Hematopoietic multipotent progenitor cell treated with erythropoietin and hydrocortisone succinate and interleukin-3 and kit ligand, for 17 days (in vitro differentiated cells): ENCODE results near the gene CLASP2.

Source experiments
- DNase-seq: peaks from one replicate; pipeline ENCODE4 v3.0.0-alpha.2; 2015; ENCODE audit warnings: low spot score

CLASP2 gene

DNA sequence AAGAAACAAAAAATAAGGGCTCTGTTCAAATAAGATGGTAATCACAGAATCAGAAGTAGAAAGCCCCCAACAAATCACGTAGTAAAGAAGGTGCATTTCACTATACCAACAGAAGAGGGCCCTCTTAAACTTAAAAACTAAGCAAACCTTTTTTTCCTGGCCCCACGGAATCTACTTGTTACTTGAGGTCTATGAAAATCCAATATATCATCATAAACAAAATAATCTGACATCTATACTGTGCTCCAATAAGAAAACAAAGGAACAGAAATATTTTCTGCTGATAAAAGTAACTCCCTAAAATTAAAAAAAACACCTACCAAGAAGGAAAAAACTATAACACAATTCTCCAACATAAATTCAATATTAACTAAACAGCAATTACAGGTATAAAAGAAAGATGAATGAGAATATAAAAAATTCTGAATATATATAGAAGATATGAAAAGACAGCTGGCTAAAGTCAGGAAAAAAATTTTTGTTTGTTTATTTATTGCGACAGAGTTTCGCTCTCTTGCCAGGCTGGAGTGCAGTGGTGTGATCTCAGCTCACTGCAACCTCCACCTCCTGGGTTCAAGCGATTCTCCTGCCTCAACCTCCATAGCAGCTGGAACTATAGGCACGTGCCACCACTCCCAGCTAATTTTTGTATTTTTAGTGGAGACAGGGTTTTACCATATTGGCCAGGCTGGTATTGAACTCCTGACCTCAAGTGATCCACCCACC lies 81.8 kb downstream of the CLASP2 start:
- peak; percentile 9 for DNase-seq

DNA sequence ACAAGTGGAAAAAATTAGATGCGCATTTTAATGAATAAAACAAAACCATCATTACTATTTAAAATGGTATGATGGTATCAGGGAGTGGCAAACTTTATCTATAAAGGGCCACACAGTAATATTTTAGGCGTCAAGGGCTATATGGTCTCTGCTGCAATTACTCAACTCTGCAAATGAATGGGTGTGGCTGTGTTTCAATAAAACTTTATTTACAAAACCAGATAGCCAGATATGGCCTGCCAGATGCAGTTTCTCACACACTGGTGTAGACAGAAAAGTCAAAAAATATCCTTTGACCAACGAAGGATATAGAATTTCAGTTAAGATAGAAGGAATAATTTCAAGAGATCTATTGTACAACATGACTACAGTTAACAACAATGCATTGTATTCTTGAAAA lies 83.8 kb downstream of the CLASP2 start:
- no peak for DNase-seq

GRCh38 chr3:33629219-33629618 lies 88.8 kb downstream of the CLASP2 start:
- no peak for DNase-seq

- DNase-seq: no peak
These were observed 93.3 kb downstream of the CLASP2 start for GRCh38 chr3:33624756-33625155.

GRCh38 chr3:33613041-33613440 lies 105.0 kb downstream of the CLASP2 start:
- no peak for DNase-seq

GRCh38 chr3:33612607-33613006 lies 105.4 kb downstream of the CLASP2 start:
- no peak for DNase-seq

DNA sequence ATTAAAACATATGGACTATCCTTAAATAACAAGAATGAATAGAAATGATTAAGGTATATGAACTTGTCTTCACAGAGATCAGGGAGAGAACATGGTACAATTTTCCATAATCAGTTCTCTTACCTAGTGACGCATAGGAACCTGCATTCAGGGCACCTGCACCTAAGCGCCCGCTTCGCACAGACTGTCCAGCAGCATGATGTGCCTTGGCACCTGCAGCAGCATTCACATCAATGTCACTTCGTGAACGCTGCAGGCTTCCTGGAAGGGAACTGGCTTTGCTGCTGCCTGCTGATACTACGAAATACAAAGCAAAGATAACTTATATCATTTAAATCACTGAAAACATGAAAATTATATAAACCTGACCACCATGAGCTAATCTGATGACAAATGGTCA lies 115.2 kb downstream of the CLASP2 start:
- no peak for DNase-seq

DNA sequence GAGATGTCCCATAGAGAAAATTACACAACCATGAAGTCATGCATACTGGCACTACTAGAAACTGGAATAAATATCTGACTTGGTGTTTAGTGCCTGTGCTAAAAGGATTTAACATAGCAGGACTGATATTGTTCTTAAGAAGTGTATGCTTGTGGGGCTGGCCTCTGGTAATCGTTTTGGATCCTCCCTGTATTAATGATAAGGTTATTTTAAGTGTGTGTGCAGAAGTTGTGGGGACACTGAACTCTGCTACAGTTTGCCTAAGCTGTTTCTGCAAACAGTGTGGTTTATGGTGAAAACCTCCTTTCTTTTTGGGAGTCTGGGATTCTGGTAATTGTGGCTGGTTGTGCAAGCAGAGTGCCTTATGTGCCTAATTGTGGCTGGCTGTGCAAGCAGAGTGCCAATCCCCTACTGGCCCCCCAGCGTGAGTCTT lies 120.8 kb downstream of the CLASP2 start:
- no peak for DNase-seq

- no peak for DNase-seq
These were observed 125.1 kb downstream of the CLASP2 start for GRCh38 chr3:33592999-33593398.

- DNase-seq: no peak
These were observed 127.5 kb downstream of the CLASP2 start for GRCh38 chr3:33590541-33590940.

DNA sequence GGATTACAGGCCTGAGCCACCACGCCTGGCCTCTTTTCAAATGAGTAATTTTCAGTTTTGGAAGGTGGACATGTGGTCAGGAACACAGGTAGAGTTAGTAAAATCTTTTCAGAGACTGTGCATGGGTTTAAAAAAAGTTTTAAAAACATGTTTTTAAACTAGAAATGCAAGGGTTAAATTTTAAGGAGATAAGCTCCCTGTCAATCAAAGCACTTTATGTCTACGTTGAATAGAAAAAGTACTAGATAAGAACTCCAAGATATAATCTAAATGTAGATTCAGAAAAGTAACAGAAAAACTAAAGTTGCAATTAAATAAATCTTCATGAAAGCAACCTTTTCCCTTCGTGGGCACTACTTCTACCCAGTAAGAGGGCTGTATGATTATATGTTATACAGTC lies 131.7 kb downstream of the CLASP2 start:
- no peak for DNase-seq

- DNase-seq: no peak
These were observed 135.8 kb downstream of the CLASP2 start for GRCh38 chr3:33582234-33582633.

DNA sequence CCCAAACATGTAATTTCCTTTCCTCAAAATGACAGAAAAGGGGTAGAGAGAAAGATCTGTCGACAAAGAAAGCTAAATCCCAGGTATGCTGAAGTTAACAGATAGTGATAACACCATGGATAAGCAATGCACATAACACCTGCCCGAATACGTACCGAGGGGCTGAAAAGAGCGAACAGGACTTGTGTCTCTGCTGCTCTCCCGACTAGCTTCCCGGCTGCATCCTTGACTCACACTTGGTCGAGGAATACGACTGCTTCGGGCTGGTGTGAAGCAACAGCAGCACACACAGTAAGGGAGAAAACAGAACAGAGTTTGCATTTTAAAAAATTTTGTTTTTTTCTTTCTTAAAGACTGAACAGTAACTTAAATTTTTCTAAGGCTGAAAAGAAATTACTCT lies 136.4 kb downstream of the CLASP2 start:
- DNase-seq: no peak

DNA sequence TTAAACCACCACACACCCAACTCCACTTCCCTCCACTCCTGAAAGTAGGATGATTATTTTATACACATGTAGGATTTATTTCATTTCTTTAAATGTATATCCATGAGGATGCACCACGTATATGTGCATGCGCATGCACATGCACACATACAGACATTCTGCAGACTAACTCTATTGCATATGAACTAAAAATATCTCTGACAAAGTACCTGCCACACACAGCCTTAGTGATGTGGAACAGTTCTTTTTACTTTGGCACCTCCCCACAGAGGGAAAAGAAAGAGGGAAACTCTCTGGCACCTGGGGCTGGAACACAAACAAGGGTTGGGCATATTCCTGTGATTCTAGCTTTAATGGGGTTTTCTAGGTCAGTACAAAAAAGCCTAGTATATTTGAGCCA lies 138.2 kb downstream of the CLASP2 start:
- DNase-seq: no peak

- DNase-seq: no peak
These were observed 138.9 kb downstream of the CLASP2 start for GRCh38 chr3:33579178-33579510.

GRCh38 chr3:33578325-33579177 lies 139.5 kb downstream of the CLASP2 start:
- DNase-seq: no peak

- no peak for DNase-seq
These were observed 140.5 kb downstream of the CLASP2 start for GRCh38 chr3:33577588-33577987.

DNA sequence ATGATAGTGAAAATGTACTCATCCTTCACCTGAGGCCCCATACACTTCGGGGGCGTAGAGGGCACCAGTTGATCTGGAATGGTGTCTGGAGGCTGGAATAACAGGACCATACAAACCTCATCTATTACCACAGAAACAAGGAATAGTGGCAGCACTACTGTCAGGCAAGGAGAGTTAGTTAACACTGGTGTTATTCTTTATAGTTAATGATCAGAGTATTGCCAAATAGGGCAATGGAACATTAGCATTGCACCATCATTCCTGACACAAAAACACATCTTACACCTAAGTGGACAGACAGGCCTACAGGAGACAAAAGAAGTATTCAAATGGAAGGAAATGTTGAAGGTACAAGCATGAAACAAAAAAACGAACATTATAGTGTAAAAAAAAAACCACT lies 140.9 kb downstream of the CLASP2 start:
- no peak for DNase-seq

- DNase-seq: no peak
These were observed 142.7 kb downstream of the CLASP2 start for GRCh38 chr3:33575311-33575710.

DNA sequence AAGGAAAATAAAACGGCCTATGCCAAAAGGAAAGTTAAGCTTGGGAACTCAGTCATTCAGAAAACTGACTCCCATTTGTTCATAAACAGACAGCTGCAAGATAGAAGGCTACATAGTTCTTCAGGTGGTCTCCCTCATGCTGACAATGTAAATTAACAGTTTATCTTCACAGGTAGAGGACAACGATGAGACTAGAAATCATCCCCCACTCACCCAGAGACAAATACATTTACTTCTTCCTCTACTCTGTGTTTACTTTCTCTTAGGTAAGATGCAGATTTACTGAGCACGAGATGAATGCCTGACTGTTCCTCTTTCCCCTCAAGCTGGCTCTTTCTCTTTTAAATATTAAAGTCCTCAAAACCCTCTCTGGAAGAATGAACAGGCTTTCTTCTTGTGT lies 160.2 kb downstream of the CLASP2 start:
- DNase-seq: no peak

DNA sequence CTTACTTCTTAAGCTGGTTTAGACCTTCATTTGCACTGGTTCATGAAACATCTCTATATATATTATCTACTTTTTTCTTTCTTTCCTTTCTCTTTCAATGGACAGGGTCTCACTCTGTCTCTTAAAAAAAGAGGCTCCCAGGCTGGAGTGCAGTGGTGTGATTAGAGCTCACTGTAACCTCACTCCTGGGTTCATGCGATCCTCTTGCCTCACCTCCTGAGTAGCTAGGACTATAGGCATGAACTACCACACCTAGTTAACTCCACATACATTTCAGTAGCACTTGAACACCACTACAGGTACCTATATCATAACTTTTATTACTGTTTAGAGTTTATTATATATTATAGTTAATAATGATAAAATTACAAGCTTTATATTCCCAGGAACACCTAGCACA lies 160.8 kb downstream of the CLASP2 start:
- no peak for DNase-seq

DNA sequence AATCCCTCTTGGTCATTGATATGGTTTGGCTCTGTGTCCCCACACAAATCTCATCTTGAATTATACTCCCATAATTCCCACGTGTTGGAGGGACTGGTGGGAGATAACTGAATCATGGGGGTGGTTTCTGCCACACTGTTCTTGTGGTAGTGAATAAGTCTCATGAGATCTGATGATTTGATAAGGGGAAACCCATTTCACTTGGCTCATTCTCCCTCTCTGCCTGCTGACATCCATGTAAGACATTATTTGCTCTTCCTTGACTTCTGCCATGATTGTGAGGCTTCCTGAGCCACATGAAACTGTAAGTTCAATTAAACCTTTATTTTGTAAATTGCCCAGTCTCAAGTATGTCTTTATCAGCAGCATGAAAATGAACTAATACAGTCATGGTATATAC lies 171.0 kb downstream of the CLASP2 start:
- no peak for DNase-seq

DNA sequence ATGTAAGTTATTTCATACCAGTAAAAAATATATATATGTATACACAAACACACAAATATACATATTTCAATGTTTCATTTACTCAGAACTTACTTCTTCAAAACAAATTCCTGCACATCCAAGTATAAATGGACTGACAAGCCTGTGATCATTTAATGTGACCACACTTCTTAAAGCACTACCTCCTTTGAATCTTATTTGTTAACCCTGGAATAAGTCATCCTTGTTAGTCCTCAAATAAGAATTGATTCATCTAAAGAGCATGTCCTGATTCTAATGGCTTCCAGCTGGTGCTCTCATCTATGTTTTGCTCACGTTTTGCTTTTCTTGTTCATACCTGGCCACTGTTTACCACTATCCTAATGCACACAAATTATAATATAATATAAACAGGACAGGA lies 173.9 kb downstream of the CLASP2 start:
- DNase-seq: no peak

DNA sequence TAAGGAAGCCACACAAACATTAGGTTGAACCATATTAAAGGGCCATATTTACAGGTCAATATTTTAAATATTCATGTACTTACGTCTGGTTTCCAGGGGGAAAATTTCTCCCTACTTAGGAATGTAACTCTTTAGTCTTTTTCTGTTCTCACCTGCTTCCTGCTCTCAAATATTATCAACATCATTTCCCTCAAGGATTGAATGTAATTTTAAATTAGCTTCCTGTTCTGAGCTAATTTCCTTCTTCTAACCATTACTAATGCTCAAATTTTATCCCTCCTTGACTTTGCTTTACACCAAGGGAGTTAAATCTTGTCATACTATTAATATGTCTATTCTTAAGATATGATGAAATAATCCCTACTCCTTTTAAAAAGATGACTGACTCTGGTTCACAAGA lies 174.5 kb downstream of the CLASP2 start:
- DNase-seq: no peak
